ENCODE results near the gene GAS7. TPM values are rescaled to one million over a fixed set of nuclear protein-coding genes. Genes with fewer than 3 reads are reported as not detected.
"Not testable (repeated sequence)": the region's sequence is repeated elsewhere in the genome, so short reads cannot be mapped to it uniquely, and the experiment has no call there.

Gene GAS7
- total and polyA plus RNA-seq, 7 donors: 6.5 to 67.6 (median 35.1) TPM

DNA sequence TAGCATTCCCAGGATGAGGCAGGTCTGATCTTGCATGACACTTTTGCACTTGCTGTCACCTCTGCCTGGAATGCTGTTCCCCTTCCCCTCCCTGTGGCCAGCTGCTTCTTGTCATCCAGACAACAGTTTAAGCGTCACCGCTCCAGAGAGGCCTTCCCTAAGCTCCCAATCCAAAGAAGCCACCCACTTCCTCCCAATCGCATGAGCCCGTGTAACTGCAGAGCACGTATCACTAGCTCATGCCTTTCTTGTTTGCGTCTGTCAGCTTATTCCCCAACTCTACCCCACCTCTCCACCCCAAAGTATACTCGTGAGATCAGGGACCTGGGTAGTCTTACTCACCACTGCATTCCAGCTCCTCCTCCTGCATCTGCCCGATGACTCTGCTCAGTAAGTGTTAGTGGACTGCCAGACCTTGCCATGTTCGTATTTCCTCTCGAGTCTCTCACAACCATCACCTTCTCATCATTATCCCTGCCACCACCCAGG is 92.8 kb downstream of the GAS7 start:
- H3K4me1 ChIP-seq: peaks cover 0 to 17% (median 5%) of the 10 kb centered on the region in 4 donors
- H3K4me3 ChIP-seq: no peak overlapping the region
- no peak for TF ChIP-seq EP300 (IDR thresholded peaks at IDR 0.05)
- peak; percentile 23 to 78 (median 66) for TF ChIP-seq POLR2AphosphoS5 (IDR thresholded peaks at IDR 0.05)
- peak; percentile 93 for DNase-seq
- no peaks in the 10 kb centered on the region for H3K9me3 ChIP-seq
- intact Hi-C loops (cut with DNase I): no loop called here
- no peaks in the 10 kb centered on the region for H3K36me3 ChIP-seq
- no peaks in the 10 kb centered on the region for H3K27me3 ChIP-seq
- WGBS, 2 donors: 61 to 66% methylated on average over 10 of the region's 10 CpGs
- H3K27ac ChIP-seq: peak overlapping the region; percentile 39 to 58 (median 51)

DNA sequence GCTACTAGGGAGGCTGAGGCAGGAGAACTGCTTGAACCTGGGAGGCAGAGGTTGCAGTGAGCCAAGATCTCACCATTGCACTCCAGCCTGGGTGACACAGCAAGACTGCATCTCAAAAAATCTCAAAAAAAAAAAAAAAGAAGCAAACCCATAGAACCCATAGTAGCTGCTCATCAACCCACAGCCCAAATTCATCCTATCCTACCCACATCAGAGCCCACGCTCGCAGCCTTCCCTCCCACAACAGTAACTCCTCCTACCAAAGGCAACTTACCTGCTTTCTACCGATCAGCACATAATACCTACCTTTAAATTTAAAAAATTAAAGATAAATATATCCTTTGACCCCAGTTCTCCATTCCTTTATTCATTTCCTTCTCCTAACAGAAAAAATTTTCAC is 94.7 kb downstream of the GAS7 start:
- Histone ChIP-seq H3K4me1 (peaks cover 0 to 21% (median 8%) of the 10 kb centered on the region in 4 donors), H3K27me3 (no peaks in the 10 kb centered on the region), H3K4me3 (no peak overlapping the region), H3K9me3 (no peaks in the 10 kb centered on the region), H3K27ac (no peak overlapping the region), H3K36me3 (no peaks in the 10 kb centered on the region)
- intact Hi-C loops (cut with DNase I): no loop called here
- WGBS, 2 donors: 81 to 87% methylated on average over 3 of the region's 3 CpGs
- DNase-seq: no peak
- no peak for TF ChIP-seq EP300 (IDR thresholded peaks at IDR 0.05)

DNA sequence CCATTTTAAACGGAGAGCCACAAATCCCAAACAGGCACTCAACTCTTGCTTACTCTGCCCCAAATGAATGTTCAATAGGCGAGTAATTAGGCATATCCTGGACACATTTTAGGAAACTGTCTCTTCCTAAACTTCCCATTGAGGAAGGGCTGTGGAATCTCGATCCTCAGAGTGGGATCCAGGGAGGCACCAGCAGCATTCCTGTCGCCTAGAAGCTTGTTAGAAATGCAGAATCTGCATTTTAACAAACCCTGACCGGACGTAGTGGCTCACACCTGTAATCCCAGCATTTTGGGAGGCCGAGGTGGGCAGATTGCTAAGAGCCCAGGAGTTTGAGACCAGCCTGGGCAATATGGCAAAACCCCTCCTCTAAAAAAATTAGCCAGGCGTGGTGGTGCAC is 95.6 kb downstream of the GAS7 start:
- no peak overlapping the region for H3K4me3 ChIP-seq
- DNase-seq: no peak
- 90 to 91% methylated on average over 8 of the region's 8 CpGs for WGBS, 2 donors

DNA sequence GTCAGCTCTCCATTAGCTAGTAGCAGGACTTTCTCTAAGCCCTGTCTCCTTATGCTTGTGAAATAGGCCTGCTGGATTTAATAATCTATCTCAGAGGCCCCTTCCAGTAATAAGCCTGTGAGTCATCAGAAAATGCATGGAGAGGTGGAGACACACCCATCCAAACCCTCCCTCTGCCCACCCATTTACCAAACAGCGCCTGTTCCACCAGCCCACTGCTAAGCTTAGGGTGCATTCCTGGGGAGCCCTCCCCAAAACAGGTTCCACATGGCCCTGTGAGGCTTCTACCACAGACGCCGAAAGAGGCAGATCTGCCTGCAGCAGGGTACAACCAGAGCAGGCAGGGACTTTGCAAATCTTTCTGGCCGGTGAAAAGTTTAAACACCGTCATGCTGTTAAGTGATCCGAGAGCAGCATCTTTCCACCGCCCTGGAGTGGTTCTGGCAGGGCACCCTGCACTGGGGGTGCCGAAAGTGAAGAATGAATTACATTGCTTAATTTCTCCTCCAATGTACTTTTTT is 99.3 kb downstream of the GAS7 start:
- H3K27ac ChIP-seq: peak overlapping the region; percentile 4 to 68 (median 34)
- no peak for DNase-seq
- intact Hi-C loops (cut with DNase I): no loop called here
- H3K36me3 ChIP-seq: no peaks in the 10 kb centered on the region
- H3K9me3 ChIP-seq: no peaks in the 10 kb centered on the region
- 74 to 76% methylated on average over 8 of the region's 8 CpGs for whole genome bisulfite sequencing, 2 donors
- TF ChIP-seq EP300 (IDR thresholded peaks at IDR 0.05) (no peak), POLR2A (IDR thresholded peaks at IDR 0.05) (no peak), POLR2AphosphoS5 (IDR thresholded peaks at IDR 0.05) (peak in 1 of 4 donors; percentile 39)
- TF ChIP-seq, protein P1, sequence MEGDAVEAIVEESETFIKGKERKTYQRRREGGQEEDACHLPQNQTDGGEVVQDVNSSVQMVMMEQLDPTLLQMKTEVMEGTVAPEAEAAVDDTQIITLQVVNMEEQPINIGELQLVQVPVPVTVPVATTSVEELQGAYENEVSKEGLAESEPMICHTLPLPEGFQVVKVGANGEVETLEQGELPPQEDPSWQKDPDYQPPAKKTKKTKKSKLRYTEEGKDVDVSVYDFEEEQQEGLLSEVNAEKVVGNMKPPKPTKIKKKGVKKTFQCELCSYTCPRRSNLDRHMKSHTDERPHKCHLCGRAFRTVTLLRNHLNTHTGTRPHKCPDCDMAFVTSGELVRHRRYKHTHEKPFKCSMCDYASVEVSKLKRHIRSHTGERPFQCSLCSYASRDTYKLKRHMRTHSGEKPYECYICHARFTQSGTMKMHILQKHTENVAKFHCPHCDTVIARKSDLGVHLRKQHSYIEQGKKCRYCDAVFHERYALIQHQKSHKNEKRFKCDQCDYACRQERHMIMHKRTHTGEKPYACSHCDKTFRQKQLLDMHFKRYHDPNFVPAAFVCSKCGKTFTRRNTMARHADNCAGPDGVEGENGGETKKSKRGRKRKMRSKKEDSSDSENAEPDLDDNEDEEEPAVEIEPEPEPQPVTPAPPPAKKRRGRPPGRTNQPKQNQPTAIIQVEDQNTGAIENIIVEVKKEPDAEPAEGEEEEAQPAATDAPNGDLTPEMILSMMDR (IDR thresholded peaks at IDR 0.05): no peak
- H3K27me3 ChIP-seq: no peaks in the 10 kb centered on the region
- peaks cover 2 to 35% (median 21%) of the 10 kb centered on the region in 4 donors for H3K4me1 ChIP-seq
- no peak overlapping the region for H3K4me3 ChIP-seq

More for the DNA sequence above, 95.6 kb downstream of the GAS7 start:
- no peaks in the 10 kb centered on the region for H3K36me3 ChIP-seq
- no peak overlapping the region for H3K27ac ChIP-seq
- H3K9me3 ChIP-seq: no peaks in the 10 kb centered on the region
- TF ChIP-seq POLR2AphosphoS5 (IDR thresholded peaks at IDR 0.05): no peak
- no peak for TF ChIP-seq EP300 (IDR thresholded peaks at IDR 0.05)
- TF ChIP-seq, protein P1 (IDR thresholded peaks at IDR 0.05): no peak
- TF ChIP-seq POLR2A (IDR thresholded peaks at IDR 0.05): no peak
- H3K27me3 ChIP-seq: no peaks in the 10 kb centered on the region
- intact Hi-C loops (cut with DNase I): no loop called here
- H3K4me1 ChIP-seq: peaks cover 0 to 28% (median 8%) of the 10 kb centered on the region in 4 donors

DNA sequence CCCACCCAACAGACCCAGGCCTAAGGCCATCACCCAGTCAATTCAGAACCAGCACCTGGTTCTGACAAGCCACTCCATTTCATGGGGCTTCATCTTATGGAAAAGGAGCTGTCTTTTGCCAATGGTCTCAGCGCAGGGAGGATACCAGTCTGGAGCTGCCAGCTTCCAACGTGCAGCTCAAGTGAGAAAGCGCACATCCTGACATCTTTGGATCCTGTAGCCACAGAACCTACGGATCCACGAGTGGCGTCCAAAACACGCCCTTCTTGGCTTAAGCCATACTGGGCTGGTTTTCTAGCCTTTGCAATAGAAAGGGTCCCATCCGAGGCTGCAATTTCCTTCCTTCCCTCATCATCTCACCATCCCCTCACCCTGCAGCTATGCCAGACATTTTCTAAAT is 101.8 kb downstream of the GAS7 start:
- peak; percentile 53 for DNase-seq
- intact Hi-C loops (cut with DNase I): no loop called here
- peaks cover 0 to 7% (median 0%) of the 10 kb centered on the region in 4 donors for H3K9me3 ChIP-seq
- peaks cover 2 to 35% (median 22%) of the 10 kb centered on the region in 4 donors for H3K4me1 ChIP-seq
- H3K27me3 ChIP-seq: no peaks in the 10 kb centered on the region
- TF ChIP-seq, protein P1 (IDR thresholded peaks at IDR 0.05): no peak
- no peak for TF ChIP-seq POLR2A (IDR thresholded peaks at IDR 0.05)
- no peak for TF ChIP-seq POLR2AphosphoS5 (IDR thresholded peaks at IDR 0.05)
- TF ChIP-seq EP300 (IDR thresholded peaks at IDR 0.05): no peak
- H3K4me3 ChIP-seq: no peak overlapping the region
- WGBS, 2 donors: 88 to 91% methylated on average over 8 of the region's 8 CpGs
- peak overlapping the region in 1 of 4 donors; percentile 62 for H3K27ac ChIP-seq
- no peaks in the 10 kb centered on the region for H3K36me3 ChIP-seq

DNA sequence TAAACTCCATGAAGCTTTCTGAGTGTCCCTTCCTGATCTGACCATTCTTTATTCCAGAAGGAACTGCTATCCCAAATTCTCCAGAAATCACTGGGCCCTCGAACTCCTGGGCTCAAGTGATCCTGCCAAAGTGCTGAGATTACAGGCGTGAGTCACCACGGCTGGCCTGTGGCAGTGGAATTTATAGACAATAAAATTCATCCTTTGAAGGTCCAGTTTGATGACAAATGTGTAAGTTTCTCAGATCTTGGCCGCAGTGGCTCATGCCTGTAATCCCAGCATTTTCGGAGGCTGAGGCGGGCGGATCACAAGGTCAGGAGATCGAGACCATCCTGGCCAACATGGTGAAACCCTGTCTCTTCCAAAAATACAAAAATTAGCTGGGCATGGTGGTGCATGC is 103.1 kb downstream of the GAS7 start:
- 20 to 53% methylated on average over 8 of the region's 8 CpGs for WGBS, 2 donors
- H3K36me3 ChIP-seq; H3K9me3 ChIP-seq; H3K4me3 ChIP-seq; H3K27me3 ChIP-seq; intact Hi-C loops (cut with DNase I): not testable (repeated sequence)
- Histone ChIP-seq H3K27ac (peak overlapping the region; percentile 50 to 67 (median 58)), H3K4me1 (peaks cover 2 to 46% (median 32%) of the 10 kb centered on the region in 4 donors)
- DNase-seq: peak; percentile 87
- TF ChIP-seq POLR2AphosphoS5 (IDR thresholded peaks at IDR 0.05) (peak; percentile 47 to 73 (median 68)), EP300 (IDR thresholded peaks at IDR 0.05) (peak in 2 of 4 donors; percentile 10 to 32)
